HepG2 (cell line): ENCODE measurements around the gene CERS6. TPM values are rescaled to one million over a fixed set of nuclear protein-coding genes. Genes with fewer than 3 reads are reported as not detected.

Experiments
- ATAC-seq: fragments of 200-7000 bp; cut with Tn5 transposase; 3 replicates; pipeline ENCODE4 v1.9.1; 2020; ENCODE audit warnings: mild to moderate bottlenecking, moderate library complexity
- BruUV-seq: library from RNA; stranded (reverse); fragments of 400-500 nt; replicated peaks from 2 replicates; lab custom pipeline; 2021; lab: Mats Ljungman, UMichigan
- CTCF ChIA-PET: fragments of 300-600 bp; formaldehyde crosslinking; extraction: SDS; loops from one replicate; lab custom pipeline; 2021; ENCODE audit warnings: low total read pairs, inconsistent platforms, low intra/inter-chr PET ratio; lab: Yijun Ruan, JAX
- POLR2A ChIA-PET: fragments of 350-600 bp; sonication (Branson Sonifier 250); formaldehyde crosslinking; loops from one replicate; lab custom pipeline; 2020; ENCODE audit warnings: antibody characterized with exemption, inconsistent platforms; lab: Yijun Ruan, JAX
- DNase-seq: peaks from one replicate; pipeline ENCODE4 v3.0.0-alpha.2; 2015; ENCODE audit warnings: low spot score
- FAIRE-seq: peaks from 3 replicates; lab custom pipeline; 2011; peaks lifted over from hg19 to GRCh38; lab: Jason Lieb, UNC
- H2AFZ ChIP-seq: one replicate; pipeline ENCODE4 v1.6.1; 2011; ENCODE audit warnings: low read length, inconsistent platforms
- H3K27ac ChIP-seq: fragments of 300-600 bp; 3 replicates; pipeline ENCODE4 v1.8.0; 2011; ENCODE audit warnings: mixed run types, mild to moderate bottlenecking, mixed read lengths, low read length, inconsistent platforms; ENCODE audit not compliant: insufficient read depth; ENCODE audit errors: extremely low read length
- H3K27me3 ChIP-seq, 2 experiments: fragments of 200-600 bp in 1 of 2; 2 replicates in 1 of 2; 3 replicates in 1 of 2; pipeline versions ENCODE4 v1.6.0 to v1.8.0; 2011; ENCODE audit warnings: low read length in 2 of 2, mild to moderate bottlenecking in 2 of 2, moderate library complexity in 2 of 2, inconsistent platforms in 1 of 2; ENCODE audit not compliant: insufficient read depth in 2 of 2, control insufficient read depth in 1 of 2
- H3K36me3 ChIP-seq, 2 experiments: fragments of 200-600 bp in 1 of 2; replicated peaks in 1 of 2; 2 replicates in 1 of 2; 3 replicates in 1 of 2; pipeline versions ENCODE4 v1.5.1 to v1.8.0; 2011; ENCODE audit warnings: low read length in 2 of 2, inconsistent platforms in 1 of 2; ENCODE audit not compliant: insufficient read depth in 2 of 2, control insufficient read depth in 1 of 2
- H3K4me1 ChIP-seq: 2 replicates; pipeline ENCODE4 v1.5.1; 2012; ENCODE audit warnings: low read length, inconsistent platforms; ENCODE audit not compliant: insufficient read depth
- H3K4me2 ChIP-seq: 2 replicates; pipeline ENCODE4 v1.6.0; 2011; ENCODE audit warnings: low read depth, low read length, inconsistent platforms
- H3K4me3 ChIP-seq, 3 experiments: fragments of 200-600 bp in 1 of 3; sonication (generic), shearing (Covaris generic) in 1 of 3; replicated peaks in 1 of 3; 2 replicates each; pipeline ENCODE4 v1.5.1; 2011 to 2016; ENCODE audit warnings: low read length in 3 of 3, inconsistent platforms in 2 of 3, low read depth in 2 of 3, mild to moderate bottlenecking in 2 of 3, control low read depth in 1 of 3, mixed read lengths in 1 of 3; ENCODE audit not compliant: insufficient read depth in 1 of 3
- H3K79me2 ChIP-seq: one replicate; pipeline ENCODE4 v1.6.1; 2011; ENCODE audit warnings: low read length, inconsistent platforms; ENCODE audit not compliant: insufficient read depth
- H3K9ac ChIP-seq: 2 replicates; pipeline ENCODE4 v1.6.0; 2011; ENCODE audit warnings: mild to moderate bottlenecking, low read depth, low read length, inconsistent platforms; ENCODE audit not compliant: insufficient read depth
- H3K9me3 ChIP-seq: 2 replicates; pipeline ENCODE4 v1.5.1; 2012; ENCODE audit warnings: mild to moderate bottlenecking, low read length
- H4K20me1 ChIP-seq: 2 replicates; pipeline ENCODE4 v1.6.0; 2011; ENCODE audit warnings: inconsistent platforms, mild to moderate bottlenecking, low read length, moderate library complexity; ENCODE audit not compliant: insufficient read depth
- CREB3 ChIP-seq: sonication (generic); formaldehyde crosslinking; IDR thresholded peaks from 2 replicates; pipeline ENCODE4 v1.5.0; 2020; ENCODE audit warnings: missing genetic modification reagents
- GFI1 ChIP-seq: sonication (generic); formaldehyde crosslinking; IDR thresholded peaks from 2 replicates; pipeline ENCODE4 v1.5.0; 2020; ENCODE audit warnings: missing genetic modification reagents, mild to moderate bottlenecking, borderline replicate concordance
- RFX3 ChIP-seq: IDR thresholded peaks from 2 replicates; pipeline ENCODE4 v1.6.1; 2016; ENCODE audit warnings: missing biosample characterization, missing genetic modification reagents
- TEAD2 ChIP-seq: sonication (generic); formaldehyde crosslinking; IDR thresholded peaks from 2 replicates; pipeline ENCODE4 v1.9.0; 2021; ENCODE audit warnings: missing genetic modification reagents
- TFDP1 ChIP-seq: IDR thresholded peaks from 2 replicates; pipeline ENCODE4 v1.6.1; 2016; ENCODE audit warnings: missing compliant biosample characterization, missing genetic modification reagents, borderline replicate concordance
- ZNF12 ChIP-seq: sonication (generic); formaldehyde crosslinking; IDR thresholded peaks from 2 replicates; pipeline ENCODE4 v1.5.0; 2020; ENCODE audit warnings: missing genetic modification reagents
- ZNF33B ChIP-seq: sonication (generic); formaldehyde crosslinking; IDR thresholded peaks from 2 replicates; pipeline ENCODE4 v1.5.1; 2020; ENCODE audit warnings: mild to moderate bottlenecking, missing genetic modification reagents
- ZNF552 ChIP-seq: sonication (generic); formaldehyde crosslinking; IDR thresholded peaks from 2 replicates; pipeline ENCODE4 v1.9.0; 2022; ENCODE audit warnings: missing genetic modification reagents, mild to moderate bottlenecking, borderline replicate concordance
- ZNF567 ChIP-seq: sonication (generic); formaldehyde crosslinking; IDR thresholded peaks from 2 replicates; pipeline ENCODE4 v1.8.1; 2023; ENCODE audit warnings: mild to moderate bottlenecking, missing genetic modification reagents, borderline replicate concordance
- ZNF598 ChIP-seq: sonication (generic); formaldehyde crosslinking; IDR thresholded peaks from 2 replicates; pipeline ENCODE4 v1.5.1; 2020; ENCODE audit warnings: mild to moderate bottlenecking, missing genetic modification reagents, borderline replicate concordance
- ZNF790 ChIP-seq: sonication (generic); formaldehyde crosslinking; IDR thresholded peaks from 2 replicates; pipeline ENCODE4 v1.8.0; 2022; ENCODE audit warnings: missing genetic modification reagents, mild to moderate bottlenecking, borderline replicate concordance
- WGBS: methylation state at CpG from one replicate; pipeline ENCODE4 v1.1.6; 2017; ENCODE audit warnings: low lambda C conversion rate; 5-methylcytosine and 5-hydroxymethylcytosine counted together
- in situ Hi-C: cut with HindIII; loops from 2 replicates; pipeline ENCODE4 v1.10.0; 2017; ENCODE audit warnings: low pct_unique_long_range_greater_than_20kb; ENCODE audit not compliant: extremely low pct_ligation_motif_present
- intact Hi-C: fragments of 100-400 bp; cut with micrococcal nuclease; formaldehyde crosslinking; loops from one replicate; pipeline ENCODE4 v1.10.0; 2022; ENCODE audit not compliant: unreplicated experiment
- polyA plus RNA-seq, 8 experiments: library from polyadenylated mRNA; depleted of rRNA in 3 of 8; stranded (reverse) in 7 of 8; unstranded in 1 of 8; fragments of >200 nt; fragmentation: Illumina TruSeq in 4 of 8; extraction: Trizol in 4 of 8; gene quantifications; 2 replicates each; pipeline versions ENCODE4 v1.2.1 to v1.2.3, GENCODE V29; 2011 to 2016; ENCODE audit warnings: low read depth in 4 of 8, missing spikeins in 1 of 8, mixed read lengths in 1 of 8; ENCODE audit not compliant: insufficient read depth in 1 of 8
- total RNA-seq, 5 experiments: library from RNA; depleted of rRNA; stranded (reverse); fragments of >200 nt; fragmentation: Illumina TruSeq; extraction: Trizol; gene quantifications; 2 replicates each; pipeline ENCODE4 v1.2.3, GENCODE V29; 2016; ENCODE audit warnings: low read depth in 1 of 5

Gene CERS6
- total and polyA plus RNA-seq, 2 of the 13 experiments (the other 11 are each of a cell fraction or from before 2014, with no cell fraction given) = 10.1 to 20.3 TPM

- no peak for DNase-seq
- intact Hi-C loops (no loop called here), in situ Hi-C loops (no loop called here)
- ChIA-PET POLR2A (no interaction called here), CTCF (no interaction called here)
- Histone ChIP-seq H3K27ac (no peak overlapping the region), H3K9me3 (no peaks in the 10 kb centered on the region), H3K4me3 (no peak overlapping the region), H3K4me1 (no peaks in the 10 kb centered on the region), H3K27me3 (no peaks in the 10 kb centered on the region), H2AFZ (no peak overlapping the region), H3K79me2 (no peaks in the 10 kb centered on the region), H3K36me3 (no peaks in the 10 kb centered on the region), H4K20me1 (no peaks in the 10 kb centered on the region), H3K4me2 (no peak overlapping the region), H3K9ac (no peak overlapping the region)
- FAIRE-seq = no peak
- no peak for TF ChIP-seq RFX3 (CRISPR knock-in tag)
- TF ChIP-seq ZNF598 (CRISPR knock-in tag) = no peak
- TF ChIP-seq GFI1 (CRISPR knock-in tag) = no peak
- TF ChIP-seq TEAD2 (CRISPR knock-in tag) = no peak
- TF ChIP-seq CREB3 = no peak
- TF ChIP-seq ZNF567 (CRISPR knock-in tag) = no peak
- TF ChIP-seq ZNF552 = no peak
- no peak for TF ChIP-seq ZNF12 (CRISPR knock-in tag)
- no TSS peak for BruUV-seq
- ATAC-seq = no peak
- WGBS = 97% methylated on average over 4 of the region's 4 CpGs
Observed at GRCh38 chr2:168641636-168642035, 185.6 kb downstream of the CERS6 start.

GRCh38 chr2:168642873-168643272 lies 186.8 kb downstream of the CERS6 start:
- in situ Hi-C loops (no loop called here), intact Hi-C loops (no loop called here)
- Histone ChIP-seq H3K4me1 (no peaks in the 10 kb centered on the region), H3K27me3 (no peaks in the 10 kb centered on the region), H3K36me3 (no peaks in the 10 kb centered on the region; a peak in 1 of 5 replicates), H3K9ac (no peak overlapping the region), H4K20me1 (no peaks in the 10 kb centered on the region), H3K79me2 (peaks cover under 1% of the 10 kb centered on the region), H3K4me2 (no peak overlapping the region), H2AFZ (no peak overlapping the region), H3K27ac (no peak overlapping the region), H3K4me3 (no peak overlapping the region), H3K9me3 (no peaks in the 10 kb centered on the region)
- no peak for FAIRE-seq
- POLR2A ChIA-PET = no interaction called here
- ATAC-seq = no peak
- CTCF ChIA-PET = no interaction called here
- no peak for DNase-seq
- 96% methylated on average over 6 of the region's 6 CpGs for WGBS
- BruUV-seq = no TSS peak
- TF ChIP-seq TFDP1 (CRISPR knock-in tag) (no peak), ZNF33B (no peak), ZNF790 (CRISPR knock-in tag) (no peak)
